Measurements from ENCODE around the gene CLMN.

DNA sequence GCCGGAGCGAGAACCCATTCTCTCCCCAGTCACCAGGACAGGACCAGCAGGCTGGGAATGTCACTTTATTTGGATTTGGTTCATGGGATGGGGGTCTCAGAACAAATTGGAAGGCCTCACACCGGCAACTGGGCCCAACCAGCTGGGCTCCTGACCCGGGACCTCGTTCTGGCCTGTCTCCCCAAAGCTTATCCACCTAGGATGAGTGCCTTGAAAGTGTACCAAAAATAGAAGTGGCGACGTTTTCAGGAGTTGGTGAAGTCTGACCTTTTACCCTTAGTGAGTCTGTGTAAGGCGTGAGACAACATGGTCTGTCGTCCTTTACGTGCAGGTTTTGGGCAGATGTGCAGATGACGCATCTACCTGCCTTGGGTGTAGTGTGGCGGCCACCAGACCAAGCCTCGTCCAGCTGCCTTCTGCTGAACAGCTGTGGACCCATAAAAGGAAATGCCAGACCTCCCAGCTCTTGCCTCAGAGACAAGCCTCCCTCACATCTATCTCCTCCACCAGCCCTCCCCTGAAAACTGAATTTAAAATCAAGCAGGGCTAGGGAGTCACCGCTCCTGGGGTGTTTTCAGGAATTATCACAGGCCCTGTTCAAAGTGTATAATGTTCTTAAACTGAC is 36.6 kb upstream of the CLMN start:
- TF ChIP-seq POLR2AphosphoS5 (IDR thresholded peaks at IDR 0.05; ENCODE audit: low read depth) (no peak), GABPA (IDR thresholded peaks at IDR 0.05; ENCODE audit: low read depth) (no peak)
- TF ChIP-seq, protein P1, sequence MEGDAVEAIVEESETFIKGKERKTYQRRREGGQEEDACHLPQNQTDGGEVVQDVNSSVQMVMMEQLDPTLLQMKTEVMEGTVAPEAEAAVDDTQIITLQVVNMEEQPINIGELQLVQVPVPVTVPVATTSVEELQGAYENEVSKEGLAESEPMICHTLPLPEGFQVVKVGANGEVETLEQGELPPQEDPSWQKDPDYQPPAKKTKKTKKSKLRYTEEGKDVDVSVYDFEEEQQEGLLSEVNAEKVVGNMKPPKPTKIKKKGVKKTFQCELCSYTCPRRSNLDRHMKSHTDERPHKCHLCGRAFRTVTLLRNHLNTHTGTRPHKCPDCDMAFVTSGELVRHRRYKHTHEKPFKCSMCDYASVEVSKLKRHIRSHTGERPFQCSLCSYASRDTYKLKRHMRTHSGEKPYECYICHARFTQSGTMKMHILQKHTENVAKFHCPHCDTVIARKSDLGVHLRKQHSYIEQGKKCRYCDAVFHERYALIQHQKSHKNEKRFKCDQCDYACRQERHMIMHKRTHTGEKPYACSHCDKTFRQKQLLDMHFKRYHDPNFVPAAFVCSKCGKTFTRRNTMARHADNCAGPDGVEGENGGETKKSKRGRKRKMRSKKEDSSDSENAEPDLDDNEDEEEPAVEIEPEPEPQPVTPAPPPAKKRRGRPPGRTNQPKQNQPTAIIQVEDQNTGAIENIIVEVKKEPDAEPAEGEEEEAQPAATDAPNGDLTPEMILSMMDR (IDR thresholded peaks at IDR 0.05; ENCODE audit: insufficient read depth, low read length) = no peak
- TF ChIP-seq, protein P2, sequence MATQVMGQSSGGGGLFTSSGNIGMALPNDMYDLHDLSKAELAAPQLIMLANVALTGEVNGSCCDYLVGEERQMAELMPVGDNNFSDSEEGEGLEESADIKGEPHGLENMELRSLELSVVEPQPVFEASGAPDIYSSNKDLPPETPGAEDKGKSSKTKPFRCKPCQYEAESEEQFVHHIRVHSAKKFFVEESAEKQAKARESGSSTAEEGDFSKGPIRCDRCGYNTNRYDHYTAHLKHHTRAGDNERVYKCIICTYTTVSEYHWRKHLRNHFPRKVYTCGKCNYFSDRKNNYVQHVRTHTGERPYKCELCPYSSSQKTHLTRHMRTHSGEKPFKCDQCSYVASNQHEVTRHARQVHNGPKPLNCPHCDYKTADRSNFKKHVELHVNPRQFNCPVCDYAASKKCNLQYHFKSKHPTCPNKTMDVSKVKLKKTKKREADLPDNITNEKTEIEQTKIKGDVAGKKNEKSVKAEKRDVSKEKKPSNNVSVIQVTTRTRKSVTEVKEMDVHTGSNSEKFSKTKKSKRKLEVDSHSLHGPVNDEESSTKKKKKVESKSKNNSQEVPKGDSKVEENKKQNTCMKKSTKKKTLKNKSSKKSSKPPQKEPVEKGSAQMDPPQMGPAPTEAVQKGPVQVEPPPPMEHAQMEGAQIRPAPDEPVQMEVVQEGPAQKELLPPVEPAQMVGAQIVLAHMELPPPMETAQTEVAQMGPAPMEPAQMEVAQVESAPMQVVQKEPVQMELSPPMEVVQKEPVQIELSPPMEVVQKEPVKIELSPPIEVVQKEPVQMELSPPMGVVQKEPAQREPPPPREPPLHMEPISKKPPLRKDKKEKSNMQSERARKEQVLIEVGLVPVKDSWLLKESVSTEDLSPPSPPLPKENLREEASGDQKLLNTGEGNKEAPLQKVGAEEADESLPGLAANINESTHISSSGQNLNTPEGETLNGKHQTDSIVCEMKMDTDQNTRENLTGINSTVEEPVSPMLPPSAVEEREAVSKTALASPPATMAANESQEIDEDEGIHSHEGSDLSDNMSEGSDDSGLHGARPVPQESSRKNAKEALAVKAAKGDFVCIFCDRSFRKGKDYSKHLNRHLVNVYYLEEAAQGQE (IDR thresholded peaks at IDR 0.05; ENCODE audit: insufficient replicate concordance, low read depth) = no peak
